Measurements from ENCODE around the gene USP7.

- TF ChIP-seq POLR2A (IDR thresholded peaks at IDR 0.05) (no peak), CTCF (IDR thresholded peaks at IDR 0.05) (no peak)
Measured at GRCh38 chr16:8892101-8892575, 71.6 kb downstream of the USP7 start.

Data from ovary (tissue), 3 donors.